ENCODE measurements around the gene RASA3. TPM values are rescaled to one million over a fixed set of nuclear protein-coding genes. Genes with fewer than 3 reads are reported as not detected.
"Not testable (repeated sequence)": the region's sequence is repeated elsewhere in the genome, so short reads cannot be mapped to it uniquely, and the experiment has no call there.

RASA3 gene
- total RNA-seq, 5 donors from 2014 or later (not counting 1 experiment from before 2014, with no cell fraction given) = 223 to 267 (median 238) TPM

GRCh38 chr13:114164053-114164452 is 31.6 kb upstream of the RASA3 start:
- H3K4me3 Mint-ChIP-seq = peak overlapping the region in 1 of 3 donors; percentile 43
- H3K9me3 Mint-ChIP-seq = peaks cover 2 to 4% (median 3%) of the 10 kb centered on the region in 3 donors
- Histone ChIP-seq H3K4me1 (ENCODE audit: control insufficient read depth in 1 of 2, extremely low read depth in 1 of 2, insufficient read depth in 2 of 2, low read length in 2 of 2) (peaks cover 20 to 67% of the 10 kb centered on the region in 2 experiments), H3K27ac (ENCODE audit: low read length) (no peak overlapping the region), H3K9me3 (no peaks in the 10 kb centered on the region), H3K4me3 (ENCODE audit: control insufficient read depth in 1 of 2, extremely low read depth in 1 of 2, low read length in 1 of 2) (no peak overlapping the region), H3K27me3 (replicated peaks in 1 of 2; ENCODE audit: control insufficient read depth in 2 of 2, extremely low read depth in 1 of 2, insufficient read depth in 2 of 2, low read length in 1 of 2) (peaks cover 0 to 10% of the 10 kb centered on the region in 2 experiments), H3K36me3 (ENCODE audit: control insufficient read depth in 2 of 2, extremely low read depth in 1 of 2, insufficient read depth in 1 of 2, low read length in 1 of 2) (no peaks in the 10 kb centered on the region)
- DNase-seq (no peak), ATAC-seq (replicated peaks in 1 of 4) (no peak)
- ChIA-PET CTCF (no interaction called here), POLR2A (interaction anchor here in 1 of 2 donors (0.5 kb wide), 1 partner anchor 278 kb away, joined by 8 read pairs; no protein-coding TSS in a partner anchor)
- H3K36me3 Mint-ChIP-seq = peaks cover 3% of the 10 kb centered on the region
- H3K27me3 Mint-ChIP-seq = no peaks in the 10 kb centered on the region
- WGBS (ENCODE audit: insufficient coverage) = 75% methylated on average over 3 of the region's 14 CpGs
- H3K27ac Mint-ChIP-seq = peak overlapping the region; percentile 39 to 84
- H3K4me1 Mint-ChIP-seq = peaks cover 88 to 92% (median 91%) of the 10 kb centered on the region in 3 donors

GRCh38 chr13:114162533-114162922 is 30.1 kb upstream of the RASA3 start:
- Mint-ChIP-seq H3K4me1 (peaks cover 89 to 92% (median 91%) of the 10 kb centered on the region in 3 donors), H3K36me3 (no peaks in the 10 kb centered on the region), H3K4me3 (peak overlapping the region in 2 of 3 donors; percentile 73 to 76), H3K27me3 (no peaks in the 10 kb centered on the region), H3K27ac (peak overlapping the region; percentile 95 to 97), H3K9me3 (peaks cover 0 to 6% (median 0%) of the 10 kb centered on the region in 3 donors)
- Histone ChIP-seq H3K27me3 (replicated peaks in 1 of 2; ENCODE audit: control insufficient read depth in 2 of 2, extremely low read depth in 1 of 2, insufficient read depth in 2 of 2, low read length in 1 of 2) (peaks cover 0 to 10% of the 10 kb centered on the region in 2 experiments), H3K9me3 (no peaks in the 10 kb centered on the region), H3K4me1 (ENCODE audit: control insufficient read depth in 1 of 2, extremely low read depth in 1 of 2, insufficient read depth in 2 of 2, low read length in 2 of 2) (peaks cover 20 to 77% of the 10 kb centered on the region in 2 experiments), H3K36me3 (ENCODE audit: control insufficient read depth in 2 of 2, extremely low read depth in 1 of 2, insufficient read depth in 1 of 2, low read length in 1 of 2) (no peaks in the 10 kb centered on the region), H3K4me3 (ENCODE audit: control insufficient read depth in 1 of 2, extremely low read depth in 1 of 2, low read length in 1 of 2) (peak overlapping the region in 1 of 2 donors; percentile 43), H3K27ac (ENCODE audit: low read length) (peak overlapping the region; percentile 19)
- ATAC-seq (replicated peaks in 1 of 4) = no peak
- CTCF ChIA-PET = interaction anchor here in 1 of 2 donors (1.3 kb wide), 1 partner anchor 14 kb away, joined by 5 read pairs; no protein-coding TSS in a partner anchor
- POLR2A ChIA-PET = interaction anchor here in 1 of 2 donors (0.9 to 1.5 kb wide), 2 partner anchors 12 to 13 kb away, joined by 4 read pairs; no protein-coding TSS in a partner anchor
- WGBS (ENCODE audit: insufficient coverage) = 94% methylated on average over 15 of the region's 16 CpGs
- no peak for DNase-seq

GRCh38 chr13:114161644-114162532 is 29.5 kb upstream of the RASA3 start:
- peak overlapping the region; percentile 63 for H3K27ac ChIP-seq (ENCODE audit: low read length)

GRCh38 chr13:114161028-114161556 is 28.7 kb upstream of the RASA3 start:
- H3K4me3 ChIP-seq (ENCODE audit: control insufficient read depth in 1 of 2, extremely low read depth in 1 of 2, low read length in 1 of 2) = no peak overlapping the region
- H3K4me1 ChIP-seq (ENCODE audit: control insufficient read depth in 1 of 2, extremely low read depth in 1 of 2, insufficient read depth in 2 of 2, low read length in 2 of 2) = peaks cover 23 to 78% of the 10 kb centered on the region in 2 experiments
- H3K4me3 Mint-ChIP-seq = peak overlapping the region in 2 of 3 donors; percentile 6 to 76
- peaks cover 0 to 6% (median 0%) of the 10 kb centered on the region in 3 donors for H3K9me3 Mint-ChIP-seq
- 89% methylated on average over 43 of the region's 47 CpGs for WGBS (ENCODE audit: insufficient coverage)
- ChIA-PET POLR2A (interaction anchor here in 1 of 2 donors (1.5 kb wide), 1 partner anchor 10 kb away, joined by 4 read pairs; no protein-coding TSS in a partner anchor), CTCF (no interaction called here)
- H3K9me3 ChIP-seq = no peaks in the 10 kb centered on the region
- DNase-seq = peak in 1 of 35 experiments; percentile 21
- H3K36me3 Mint-ChIP-seq = no peaks in the 10 kb centered on the region
- peaks cover 0 to 7% of the 10 kb centered on the region in 2 experiments for H3K27me3 ChIP-seq (replicated peaks in 1 of 2; ENCODE audit: control insufficient read depth in 2 of 2, extremely low read depth in 1 of 2, insufficient read depth in 2 of 2, low read length in 1 of 2)
- H3K36me3 ChIP-seq (ENCODE audit: control insufficient read depth in 2 of 2, extremely low read depth in 1 of 2, insufficient read depth in 1 of 2, low read length in 1 of 2) = no peaks in the 10 kb centered on the region
- peaks cover 86 to 91% (median 90%) of the 10 kb centered on the region in 3 donors for H3K4me1 Mint-ChIP-seq
- ATAC-seq (replicated peaks in 1 of 4) = no peak
- peak overlapping the region; percentile 95 to 97 for H3K27ac Mint-ChIP-seq
- H3K27ac ChIP-seq (ENCODE audit: low read length) = peak overlapping the region; percentile 63
- no peaks in the 10 kb centered on the region for H3K27me3 Mint-ChIP-seq

More at GRCh38 chr13:114161644-114162532, 29.5 kb upstream of the RASA3 start:
- DNase-seq (peak in 24 of 35 experiments; percentile 36 to 66 (median 48)), ATAC-seq (replicated peaks in 1 of 4) (peak; percentile 81 to 89 (median 86))
- Mint-ChIP-seq H3K9me3 (peaks cover 0 to 6% (median 0%) of the 10 kb centered on the region in 3 donors), H3K27ac (peak overlapping the region; percentile 95 to 97), H3K36me3 (no peaks in the 10 kb centered on the region), H3K27me3 (no peaks in the 10 kb centered on the region), H3K4me3 (peak overlapping the region; percentile 73 to 76 (median 73)), H3K4me1 (peaks cover 87 to 92% (median 91%) of the 10 kb centered on the region in 3 donors)
- Histone ChIP-seq H3K9me3 (no peaks in the 10 kb centered on the region), H3K27me3 (replicated peaks in 1 of 2; ENCODE audit: control insufficient read depth in 2 of 2, extremely low read depth in 1 of 2, insufficient read depth in 2 of 2, low read length in 1 of 2) (peaks cover 0 to 11% of the 10 kb centered on the region in 2 experiments), H3K36me3 (ENCODE audit: control insufficient read depth in 2 of 2, extremely low read depth in 1 of 2, insufficient read depth in 1 of 2, low read length in 1 of 2) (no peaks in the 10 kb centered on the region), H3K4me3 (ENCODE audit: control insufficient read depth in 1 of 2, extremely low read depth in 1 of 2, low read length in 1 of 2) (peak overlapping the region; percentile 30 to 43), H3K4me1 (ENCODE audit: control insufficient read depth in 1 of 2, extremely low read depth in 1 of 2, insufficient read depth in 2 of 2, low read length in 2 of 2) (peaks cover 22 to 79% of the 10 kb centered on the region in 2 experiments)
- ChIA-PET CTCF (interaction anchor here in 1 of 2 donors (0.8 to 1.3 kb wide), 2 partner anchors 11 to 13 kb away, joined by 3 to 5 read pairs; no protein-coding TSS in a partner anchor), POLR2A (interaction anchor here in 1 of 2 donors (0.9 to 1.5 kb wide), 2 partner anchors 11 to 14 kb away, joined by 4 read pairs; no protein-coding TSS in a partner anchor)
- WGBS (ENCODE audit: insufficient coverage) = 22% methylated on average over 14 of the region's 32 CpGs

GRCh38 chr13:114158869-114159666 is 26.6 kb upstream of the RASA3 start:
- H3K27me3 ChIP-seq (replicated peaks in 1 of 2; ENCODE audit: control insufficient read depth in 2 of 2, extremely low read depth in 1 of 2, insufficient read depth in 2 of 2, low read length in 1 of 2); H3K27ac ChIP-seq (ENCODE audit: low read length); ATAC-seq (replicated peaks in 1 of 4); H3K4me3 ChIP-seq (ENCODE audit: control insufficient read depth in 1 of 2, extremely low read depth in 1 of 2, low read length in 1 of 2); H3K9me3 Mint-ChIP-seq; DNase-seq; H3K36me3 Mint-ChIP-seq; H3K36me3 ChIP-seq (ENCODE audit: control insufficient read depth in 2 of 2, extremely low read depth in 1 of 2, insufficient read depth in 1 of 2, low read length in 1 of 2); CTCF ChIA-PET; H3K27me3 Mint-ChIP-seq; H3K9me3 ChIP-seq: not testable (repeated sequence)
- H3K4me1 ChIP-seq (ENCODE audit: control insufficient read depth in 1 of 2, extremely low read depth in 1 of 2, insufficient read depth in 2 of 2, low read length in 2 of 2) = peaks cover 27 to 75% of the 10 kb centered on the region in 2 experiments
- 93% methylated on average over 3 of the region's 13 CpGs for WGBS (ENCODE audit: insufficient coverage)
- Mint-ChIP-seq H3K27ac (peak overlapping the region; percentile 77 to 97), H3K4me1 (peaks cover 75 to 84% (median 82%) of the 10 kb centered on the region in 3 donors), H3K4me3 (peak overlapping the region in 1 of 3 donors; percentile 13)
- POLR2A ChIA-PET = interaction anchor here (0.6 to 0.9 kb wide), 2 partner anchors 16 to 48 kb away, joined by 3 read pairs; no protein-coding TSS in a partner anchor
